K562 (cell line): Measurements from ENCODE around the gene SPINK9. TPM values are rescaled to one million over a fixed set of nuclear protein-coding genes. Genes with fewer than 3 reads are reported as not detected.

Source experiments
- ATAC-seq: fragments of 200-7000 bp; cut with Tn5 transposase; 3 replicates; pipeline ENCODE4 v1.9.1; 2020; ENCODE audit warnings: moderate library complexity
- BruUV-seq: library from RNA; stranded (reverse); fragments of 400-500 nt; replicated peaks from 2 replicates; lab custom pipeline; 2021; lab: Mats Ljungman, UMichigan
- CTCF ChIA-PET: fragments of 300-600 bp; formaldehyde crosslinking; extraction: SDS; loops from one replicate; lab custom pipeline; 2021; ENCODE audit warnings: low intra/inter-chr PET ratio; lab: Yijun Ruan, JAX
- POLR2A ChIA-PET: fragments of 300-600, 350-650 bp; sonication (Branson Sonifier 250); formaldehyde crosslinking; extraction: SDS; loops from one replicate; lab custom pipeline; 2021; ENCODE audit warnings: antibody characterized with exemption, inconsistent platforms; lab: Yijun Ruan, JAX
- DNase-seq, 4 experiments: peaks; one replicate each; pipeline versions ENCODE4 v3.0.0 to v3.0.0-alpha.2; 2011 to 2018; ENCODE audit warnings: low spot score in 3 of 4, mixed read lengths in 3 of 4; ENCODE audit errors: extremely low read depth in 1 of 4
- FAIRE-seq: peaks from 2 replicates; lab custom pipeline; 2011; peaks lifted over from hg19 to GRCh38; lab: Jason Lieb, UNC
- H2AFZ ChIP-seq: 2 replicates; pipeline ENCODE4 v1.6.0; 2011; ENCODE audit warnings: low read depth, low read length, control low read depth, inconsistent platforms
- H3K27ac ChIP-seq: fragments of 200-600 bp; 3 replicates; pipeline ENCODE4 v1.8.0; 2011; ENCODE audit warnings: low read depth, mild to moderate bottlenecking, control low read depth, inconsistent platforms, low read length, moderate library complexity, mixed read lengths; ENCODE audit errors: extremely low read depth
- H3K27me3 ChIP-seq, 2 experiments: fragments of 300-600 bp in 1 of 2; 2 replicates in 1 of 2; 3 replicates in 1 of 2; pipeline versions ENCODE4 v1.6.0 to v1.8.0; 2011; ENCODE audit warnings: inconsistent platforms in 2 of 2, low read length in 2 of 2, mild to moderate bottlenecking in 1 of 2, mixed read lengths in 1 of 2, moderate library complexity in 1 of 2; ENCODE audit not compliant: control insufficient read depth in 2 of 2, insufficient read depth in 2 of 2
- H3K36me3 ChIP-seq: fragments of 300-600 bp; 3 replicates; pipeline ENCODE4 v1.8.0; 2011; ENCODE audit warnings: mild to moderate bottlenecking, low read length, inconsistent platforms; ENCODE audit not compliant: control insufficient read depth, insufficient read depth
- H3K4me1 ChIP-seq, 2 experiments: fragments of 200-600 bp in 1 of 2; replicated peaks in 1 of 2; 2 replicates in 1 of 2; 3 replicates in 1 of 2; pipeline versions ENCODE4 v1.5.1 to v1.8.0; 2011; ENCODE audit warnings: inconsistent platforms in 2 of 2, low read length in 2 of 2, mild to moderate bottlenecking in 1 of 2, mixed read lengths in 1 of 2, moderate library complexity in 1 of 2; ENCODE audit not compliant: control insufficient read depth in 2 of 2, insufficient read depth in 2 of 2
- H3K4me2 ChIP-seq: 2 replicates; pipeline ENCODE4 v1.6.1; 2011; ENCODE audit warnings: low read length, control low read depth, inconsistent platforms, mixed read lengths; ENCODE audit not compliant: insufficient read depth
- H3K4me3 ChIP-seq: fragments of 200-600 bp; sonication (generic), shearing (Covaris generic); 2 replicates; pipeline ENCODE4 v1.5.1; 2016; ENCODE audit warnings: control low read depth, inconsistent platforms
- H3K79me2 ChIP-seq: fragments of 200-600 bp; 3 replicates; pipeline ENCODE4 v1.8.0; 2011; ENCODE audit warnings: low read length, inconsistent platforms; ENCODE audit not compliant: control insufficient read depth, insufficient read depth
- H3K9ac ChIP-seq, 2 experiments: 2 replicates each; pipeline versions ENCODE4 v1.6.0 to v1.6.1; 2011; ENCODE audit warnings: low read depth in 2 of 2, low read length in 2 of 2, control low read depth in 1 of 2, inconsistent platforms in 1 of 2, mild to moderate bottlenecking in 1 of 2, mixed read lengths in 1 of 2; ENCODE audit not compliant: insufficient read depth in 1 of 2
- H3K9me1 ChIP-seq: one replicate; pipeline ENCODE4 v1.6.0; 2011; ENCODE audit warnings: inconsistent platforms, mild to moderate bottlenecking, low read length, moderate library complexity; ENCODE audit not compliant: control insufficient read depth, insufficient read depth
- H3K9me3 ChIP-seq: replicated peaks from 2 replicates; pipeline ENCODE4 v1.5.1; 2011; ENCODE audit warnings: low read depth, low read length, inconsistent platforms; ENCODE audit not compliant: control insufficient read depth, insufficient read depth
- H4K20me1 ChIP-seq: replicated peaks from 2 replicates; pipeline ENCODE4 v1.6.1; 2011; ENCODE audit warnings: low read length, inconsistent platforms, mixed read lengths; ENCODE audit not compliant: control insufficient read depth, insufficient read depth
- KDM4B ChIP-seq, 2 experiments: fragments of 450-650 bp in 1 of 2; sonication (generic) in 1 of 2; IDR thresholded peaks; 2 replicates each; pipeline ENCODE4 v1.6.1; 2016 to 2017; ENCODE audit warnings: borderline replicate concordance in 2 of 2, antibody characterized with exemption in 1 of 2, low read depth in 1 of 2, mild to moderate bottlenecking in 1 of 2
- MAFK ChIP-seq: IDR thresholded peaks from 2 replicates; pipeline ENCODE4 v1.6.1; 2011; ENCODE audit warnings: low read length, improper control_type of control experiment
- MEIS2 ChIP-seq: fragments of 450-650 bp; IDR thresholded peaks from 2 replicates; pipeline ENCODE4 v1.6.1; 2014; ENCODE audit warnings: mild to moderate bottlenecking; ENCODE audit not compliant: partially characterized antibody
- RAD21 ChIP-seq, 2 experiments: fragments of 250-450 bp in 1 of 2; fragments of 450-650 bp in 1 of 2; sonication (Bioruptor Pico) in 1 of 2; formaldehyde crosslinking in 1 of 2; IDR thresholded peaks in 1 of 2; conservative IDR thresholded peaks in 1 of 2; 2 replicates each; pipeline versions ENCODE4 v1.4.0 to v1.8.0; 2020 to 2022; ENCODE audit warnings: mild to moderate bottlenecking in 2 of 2, moderate library complexity in 1 of 2
- ZNF280A ChIP-seq: fragments of 450-650 bp; IDR thresholded peaks from 2 replicates; pipeline ENCODE4 v1.6.1; 2018; ENCODE audit warnings: mild to moderate bottlenecking, low read depth; ENCODE audit not compliant: partially characterized antibody
- WGBS: fragments of 100-300 bp; shearing (Covaris generic); methylation state at CpG from one replicate; pipeline ENCODE4 v1.1.6; 2016; ENCODE audit warnings: low coverage, mixed read lengths; ENCODE audit not compliant: insufficient coverage; ENCODE audit errors: missing lambda C conversion rate; 5-methylcytosine and 5-hydroxymethylcytosine counted together
- in situ Hi-C: fragments of 300-500 bp; cut with MboI; formaldehyde crosslinking; loops from 4 replicates; pipeline ENCODE4 v1.15.0; 2018; ENCODE audit warnings: inconsistent platforms, mixed read lengths
- intact Hi-C: fragments of 100-400 bp; cut with micrococcal nuclease; formaldehyde crosslinking; loops from 2 replicates; pipeline ENCODE4 v1.14.2; 2022
- polyA plus RNA-seq, 8 experiments: library from polyadenylated mRNA; depleted of rRNA in 4 of 8; stranded (reverse) in 5 of 8; unstranded in 3 of 8; fragments of >200 nt; fragmentation: Nextera tagmentation in 2 of 8; fragmentation: Illumina TruSeq in 1 of 8; extraction: Ambion mirVana in 2 of 8; extraction: Trizol in 1 of 8; gene quantifications; 2 replicates each; pipeline versions ENCODE4 v1.2.1 to v1.2.3, GENCODE V29; 2011 to 2014; ENCODE audit warnings: inconsistent platforms in 1 of 8, missing spikeins in 1 of 8
- total RNA-seq, 7 experiments: library from RNA; depleted of rRNA in 6 of 7; stranded (reverse); fragments of >200 nt in 6 of 7; fragmentation: Illumina TruSeq in 2 of 7; extraction: Trizol in 2 of 7; gene quantifications; 2 replicates each; pipeline versions ENCODE4 v1.2.1 to v1.2.3, GENCODE V29; 2011 to 2021; ENCODE audit warnings: low replicate concordance in 1 of 7

The SPINK9 gene
- total and polyA plus RNA-seq, 9 of the 15 experiments (the other 6 are each of a cell fraction or from before 2014, with no cell fraction given): not detected

- no peaks in the 10 kb centered on the region for H3K4me1 ChIP-seq
- H3K79me2 ChIP-seq: no peaks in the 10 kb centered on the region
- intact Hi-C loops: no loop called here
- no peak overlapping the region for H3K4me3 ChIP-seq
- TF ChIP-seq ZNF280A: no peak
- peak in 1 of 2 experiments; percentile 21; a peak in 2 of 4 replicates for TF ChIP-seq RAD21 (CRISPR knock-in tag; conservative IDR thresholded peaks at IDR 0.05 in 1 of 2, IDR thresholded peaks at IDR 0.05 in 1 of 2)
- 0 out of 2 replicates have a peak, but pooled peaks cover 2% of the 10 kb centered on the region for H3K9me3 ChIP-seq
- DNase-seq (no peak), ATAC-seq (no peak), FAIRE-seq (no peak)
- CTCF ChIA-PET: no interaction called here
- POLR2A ChIA-PET: no interaction called here
- no TSS peak for BruUV-seq
- H3K9me1 ChIP-seq: no peaks in the 10 kb centered on the region
- no peak overlapping the region for H3K4me2 ChIP-seq
- H3K9ac ChIP-seq: no peak overlapping the region
- in situ Hi-C loops: no loop called here
- H3K27me3 ChIP-seq: no peaks in the 10 kb centered on the region
- WGBS: 0% methylated on average over 1 of the region's 1 CpG
- H2AFZ ChIP-seq: no peak overlapping the region
- H4K20me1 ChIP-seq: no peaks in the 10 kb centered on the region
- H3K36me3 ChIP-seq: no peaks in the 10 kb centered on the region
- no peak overlapping the region for H3K27ac ChIP-seq
These were observed 28.9 kb upstream of the SPINK9 start for GRCh38 chr5:148306446-148306845.

DNA sequence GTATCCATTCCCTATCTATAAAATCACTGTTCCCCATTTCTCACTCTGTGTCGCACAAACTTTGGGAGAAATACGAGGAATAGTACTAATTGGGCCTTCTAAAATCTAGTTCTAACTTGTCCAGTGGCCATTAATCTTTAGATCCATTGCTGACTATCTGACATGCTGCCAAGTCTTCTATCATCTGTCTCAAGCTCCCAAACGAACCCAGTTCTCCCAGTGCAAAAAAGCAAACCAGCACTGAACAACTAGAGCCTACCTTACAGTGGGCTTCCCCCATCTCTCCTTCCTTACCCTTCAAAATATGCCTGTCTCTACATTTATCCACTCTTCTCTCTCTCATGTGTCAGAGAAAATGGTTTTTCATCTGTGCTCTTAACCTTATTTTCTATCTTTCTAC, 26.3 kb upstream of the SPINK9 start:
- CTCF ChIA-PET: no interaction called here
- Histone ChIP-seq H3K9me1 (no peaks in the 10 kb centered on the region), H3K27me3 (no peaks in the 10 kb centered on the region), H3K4me3 (no peak overlapping the region), H4K20me1 (no peaks in the 10 kb centered on the region), H3K27ac (no peak overlapping the region), H3K9me3 (0 out of 2 replicates have a peak, but pooled peaks cover 2% of the 10 kb centered on the region), H3K4me2 (no peak overlapping the region), H3K79me2 (no peaks in the 10 kb centered on the region), H2AFZ (no peak overlapping the region), H3K36me3 (no peaks in the 10 kb centered on the region), H3K4me1 (no peaks in the 10 kb centered on the region), H3K9ac (no peak overlapping the region)
- BruUV-seq: no TSS peak
- POLR2A ChIA-PET: no interaction called here
- in situ Hi-C loops: no loop called here
- no peak for DNase-seq
- 0% methylated on average over 3 of the region's 3 CpGs for WGBS
- no peak for FAIRE-seq
- ATAC-seq: no peak
- TF ChIP-seq KDM4B (IDR thresholded peaks at IDR 0.05; ENCODE audit: borderline replicate concordance in 2 of 2, low read depth in 1 of 2) (no peak), MAFK (no peak), MEIS2 (peak; percentile 10)
- intact Hi-C loops: no loop called here
